ENCODE results near the gene KDM4D. TPM values are rescaled to one million over a fixed set of nuclear protein-coding genes. Genes with fewer than 3 reads are reported as not detected.

KDM4D gene
- total RNA-seq, 2 donors from 2014 or later, result 0.54 to 1.9 TPM

- no peak for ATAC-seq (ENCODE audit: insufficient number of reproducible peaks, low FRiP score, low read depth)
- H3K36me3 ChIP-seq, result peaks cover 30% of the 10 kb centered on the region
Observed at GRCh38 chr11:94959179-94959578, 14.3 kb upstream of the KDM4D start.

GRCh38 chr11:94960488-94960887 lies 13.0 kb upstream of the KDM4D start:
- Histone ChIP-seq H3K36me3 (peaks cover 43% of the 10 kb centered on the region), H3K27me3 (replicated peaks; ENCODE audit: insufficient read depth) (no peaks in the 10 kb centered on the region), H3K4me3 (no peak overlapping the region), H3K4me1 (ENCODE audit: control insufficient read depth in 1 of 2, low read depth in 2 of 2) (no peaks in the 10 kb centered on the region), H3K27ac (no peak overlapping the region), H3K9me3 (no peaks in the 10 kb centered on the region)
- ATAC-seq (ENCODE audit: insufficient number of reproducible peaks, low FRiP score, low read depth), result no peak
- DNase-seq (ENCODE audit: low spot score), result no peak
- TF ChIP-seq CTCF (IDR thresholded peaks at IDR 0.05), result no peak

More at GRCh38 chr11:94959179-94959578, 14.3 kb upstream of the KDM4D start:
- H3K27me3 ChIP-seq (replicated peaks; ENCODE audit: insufficient read depth), result no peaks in the 10 kb centered on the region
- H3K9me3 ChIP-seq, result no peaks in the 10 kb centered on the region
- no peaks in the 10 kb centered on the region for H3K4me1 ChIP-seq (ENCODE audit: control insufficient read depth in 1 of 2, low read depth in 2 of 2)
- TF ChIP-seq CTCF (IDR thresholded peaks at IDR 0.05), result no peak
- no peak overlapping the region for H3K27ac ChIP-seq
- DNase-seq (ENCODE audit: low spot score), result no peak
- H3K4me3 ChIP-seq, result no peak overlapping the region

GRCh38 chr11:94961255-94961654 lies 12.3 kb upstream of the KDM4D start:
- Histone ChIP-seq H3K27ac (no peak overlapping the region), H3K27me3 (replicated peaks; ENCODE audit: insufficient read depth) (no peaks in the 10 kb centered on the region), H3K4me3 (no peak overlapping the region), H3K36me3 (peaks cover 50% of the 10 kb centered on the region), H3K4me1 (ENCODE audit: control insufficient read depth in 1 of 2, low read depth in 2 of 2) (no peaks in the 10 kb centered on the region), H3K9me3 (no peaks in the 10 kb centered on the region)
- TF ChIP-seq CTCF (IDR thresholded peaks at IDR 0.05), result no peak
- DNase-seq (ENCODE audit: low spot score), result no peak
- no peak for ATAC-seq (ENCODE audit: insufficient number of reproducible peaks, low FRiP score, low read depth)

- H3K36me3 ChIP-seq, result peaks cover 66% of the 10 kb centered on the region
Observed at GRCh38 chr11:94964934-94965333, 8.6 kb upstream of the KDM4D start.

GRCh38 chr11:94968334-94968958 lies 5.1 kb upstream of the KDM4D start:
- Histone ChIP-seq H3K4me3 (no peak overlapping the region), H3K27ac (no peak overlapping the region), H3K36me3 (peaks cover 59% of the 10 kb centered on the region), H3K9me3 (no peaks in the 10 kb centered on the region), H3K27me3 (replicated peaks; ENCODE audit: insufficient read depth) (no peaks in the 10 kb centered on the region), H3K4me1 (ENCODE audit: control insufficient read depth in 1 of 2, low read depth in 2 of 2) (peaks cover 9 to 11% of the 10 kb centered on the region in 2 donors)
- DNase-seq (ENCODE audit: low spot score) (no peak), ATAC-seq (ENCODE audit: insufficient number of reproducible peaks, low FRiP score, low read depth) (no peak)
- peak; percentile 31 for TF ChIP-seq CTCF (IDR thresholded peaks at IDR 0.05)

More at GRCh38 chr11:94964934-94965333, 8.6 kb upstream of the KDM4D start:
- ATAC-seq (ENCODE audit: insufficient number of reproducible peaks, low FRiP score, low read depth) (no peak), DNase-seq (ENCODE audit: low spot score) (no peak)
- H3K4me3 ChIP-seq, result no peak overlapping the region
- H3K4me1 ChIP-seq (ENCODE audit: control insufficient read depth in 1 of 2, low read depth in 2 of 2), result no peaks in the 10 kb centered on the region
- no peak for TF ChIP-seq CTCF (IDR thresholded peaks at IDR 0.05)
- H3K9me3 ChIP-seq, result no peaks in the 10 kb centered on the region
- H3K27ac ChIP-seq, result no peak overlapping the region
- no peaks in the 10 kb centered on the region for H3K27me3 ChIP-seq (replicated peaks; ENCODE audit: insufficient read depth)

All from thoracic aorta (tissue), 2 donors.